DMS79 (cell line): ENCODE data around the gene IFT20.
A peak's percentile ranks its signal among the peaks of the same experiment; 100 is the strongest.
"Not testable (repeated sequence)": the region's sequence is repeated elsewhere in the genome, so short reads cannot be mapped to it uniquely, and the experiment has no call there.

ENCODE experiments used
- DNase-seq: peaks from one replicate; lab custom pipeline; 2025; lab: John Stamatoyannopoulos, UW

IFT20 gene

DNA sequence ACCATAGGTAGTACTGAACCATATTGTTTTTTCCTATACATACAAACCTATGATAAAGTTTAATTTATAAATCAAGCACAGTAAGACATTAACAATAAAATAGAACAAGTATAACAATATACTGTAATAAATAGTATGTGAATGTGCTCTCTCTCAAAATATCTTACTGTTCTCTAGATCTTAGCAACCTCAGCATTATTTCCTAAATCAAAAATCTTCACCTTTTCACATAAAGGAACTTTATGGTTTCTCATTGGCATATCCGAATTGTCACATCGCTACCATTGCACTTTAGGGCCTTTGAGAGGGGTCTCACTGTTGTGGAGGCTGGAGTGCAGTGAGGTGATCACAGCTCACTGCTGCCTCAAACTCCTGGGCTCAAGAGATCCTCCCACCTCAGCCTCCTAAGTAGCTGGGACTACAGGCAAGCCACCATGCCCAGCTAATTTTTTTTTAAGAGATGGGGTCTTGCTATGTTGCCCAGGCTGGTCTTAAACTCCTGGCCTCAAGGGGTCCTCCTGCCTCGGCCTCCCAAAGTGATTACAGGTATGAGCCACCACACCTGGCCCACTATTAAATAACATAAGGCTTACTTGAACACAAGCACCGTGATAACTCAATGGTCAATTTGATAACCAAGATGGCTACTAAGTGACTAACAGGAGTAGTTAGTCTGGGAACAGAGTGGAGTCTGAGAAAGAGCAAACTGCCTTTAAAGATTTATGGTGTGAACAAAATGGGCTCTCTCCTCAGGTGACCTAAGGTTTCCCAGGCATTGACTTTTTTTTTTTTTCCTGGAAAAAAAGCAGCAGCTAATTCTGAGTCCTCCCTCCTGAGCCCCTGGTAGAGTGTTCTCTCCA, 19.2 kb downstream of the IFT20 start:
- no peak for DNase-seq

DNA sequence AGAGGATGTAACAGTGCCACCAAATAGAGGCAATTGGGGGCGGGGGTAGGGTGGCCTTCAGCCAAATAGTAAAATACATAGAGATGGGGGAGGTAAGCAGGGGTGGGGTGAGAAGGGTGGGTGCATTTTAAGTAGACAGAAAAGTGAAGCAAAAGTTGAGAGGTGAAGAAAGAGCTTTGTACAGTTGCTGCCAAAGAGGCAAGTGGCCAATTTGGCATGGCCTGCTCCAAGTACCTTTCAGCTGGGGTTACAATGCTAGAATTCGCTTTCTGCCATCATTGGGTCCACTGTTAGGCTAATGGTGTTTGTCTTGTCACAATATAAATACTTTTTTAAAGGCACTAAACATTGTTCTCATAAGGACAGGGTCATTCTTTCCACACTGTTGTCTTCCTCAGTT, 21.4 kb downstream of the IFT20 start:
- no peak for DNase-seq

DNA sequence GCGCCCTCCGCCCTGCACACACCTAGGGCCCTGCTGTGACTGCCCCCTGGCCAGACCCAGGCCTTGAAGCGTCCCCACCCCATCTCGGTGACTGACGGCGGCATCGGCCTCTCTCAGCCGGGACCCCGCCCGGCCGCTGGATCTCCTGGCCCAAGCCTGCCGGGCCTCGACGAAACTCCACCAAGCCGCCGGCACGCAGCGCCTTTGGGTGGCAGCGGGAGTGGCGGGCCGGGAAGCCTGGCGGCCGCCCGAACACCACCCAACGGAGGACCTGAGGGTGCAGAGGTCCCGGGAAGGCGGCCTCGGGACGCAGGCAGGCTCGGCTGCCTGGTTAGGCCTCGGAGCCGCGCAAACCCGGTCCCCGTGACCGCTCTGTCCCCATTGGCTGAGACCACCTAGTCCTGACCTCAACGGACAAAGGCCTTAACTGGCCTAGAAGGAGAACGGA, 28.3 kb downstream of the IFT20 start:
- no peak for DNase-seq

GRCh38 chr17:28298449-28298848, 36.8 kb downstream of the IFT20 start:
- DNase-seq: no peak

DNA sequence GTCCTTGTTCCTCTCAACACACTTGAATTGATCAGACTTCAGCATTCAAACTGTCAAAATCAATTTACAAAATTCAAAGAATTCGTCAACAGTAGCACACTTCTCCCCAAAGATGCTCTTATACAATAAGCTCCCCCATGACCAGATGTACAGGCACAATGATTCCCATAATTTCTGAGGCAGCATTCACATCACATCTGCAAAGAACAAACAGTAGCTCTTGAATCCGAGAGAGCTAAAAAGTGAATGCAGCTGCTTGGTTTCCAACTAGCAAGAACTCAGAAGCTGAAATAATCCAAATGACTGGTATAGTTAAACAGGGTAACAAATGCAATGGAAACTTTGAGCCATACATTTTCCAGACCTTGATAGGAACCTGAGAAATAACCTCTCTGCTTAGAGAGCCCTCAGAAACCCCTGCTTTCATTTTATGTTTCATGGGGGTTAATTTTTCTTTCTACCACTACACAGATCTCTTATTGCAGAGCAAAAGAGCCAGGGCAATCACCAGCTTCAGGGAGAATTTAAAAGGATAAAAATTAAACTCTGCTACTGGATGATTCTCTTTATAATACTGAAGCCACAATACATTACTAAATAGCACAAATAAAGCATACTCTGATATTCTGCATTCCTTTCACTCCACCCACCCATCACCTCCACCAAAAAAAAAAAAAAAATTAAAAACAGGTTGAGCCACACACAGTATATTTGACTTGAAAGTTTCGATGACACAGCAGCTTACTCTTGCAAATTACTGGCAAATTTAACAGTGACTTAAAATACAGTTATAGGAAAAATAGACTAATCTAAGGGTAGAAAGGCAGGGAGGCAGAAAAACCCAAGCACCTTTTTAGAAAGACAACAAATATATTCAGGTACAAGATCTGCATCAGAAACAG, 39.3 kb downstream of the IFT20 start:
- no peak for DNase-seq

GRCh38 chr17:28293994-28294393, 41.3 kb downstream of the IFT20 start:
- DNase-seq: no peak

- not testable (repeated sequence) for DNase-seq
Observed at GRCh38 chr17:28292878-28293277, 42.4 kb downstream of the IFT20 start.

- no peak for DNase-seq
Observed at GRCh38 chr17:28291780-28292330, 43.4 kb downstream of the IFT20 start.

DNA sequence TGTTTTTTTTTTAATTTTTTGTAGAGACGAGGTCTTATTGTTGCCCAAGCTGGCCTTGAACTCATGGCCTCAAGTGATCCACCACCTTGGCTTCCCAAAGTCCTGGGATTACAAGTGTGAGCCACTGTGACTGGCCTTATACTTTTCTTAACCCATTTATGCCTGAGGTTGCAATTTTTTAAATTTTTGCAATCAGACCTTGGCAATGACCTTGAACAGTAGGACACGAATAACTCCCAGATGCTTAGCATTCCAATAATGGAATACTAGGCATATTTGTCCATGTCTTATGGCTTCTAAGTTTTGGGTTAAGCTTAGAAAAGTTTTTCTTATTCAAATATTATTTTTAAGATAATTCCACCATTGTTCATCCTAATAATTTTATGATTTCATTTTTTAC, 44.6 kb downstream of the IFT20 start:
- DNase-seq: no peak

GRCh38 chr17:28285965-28286364, 49.3 kb downstream of the IFT20 start:
- DNase-seq: no peak

GRCh38 chr17:28282596-28282995, 52.7 kb downstream of the IFT20 start:
- DNase-seq: peak; percentile 48

DNA sequence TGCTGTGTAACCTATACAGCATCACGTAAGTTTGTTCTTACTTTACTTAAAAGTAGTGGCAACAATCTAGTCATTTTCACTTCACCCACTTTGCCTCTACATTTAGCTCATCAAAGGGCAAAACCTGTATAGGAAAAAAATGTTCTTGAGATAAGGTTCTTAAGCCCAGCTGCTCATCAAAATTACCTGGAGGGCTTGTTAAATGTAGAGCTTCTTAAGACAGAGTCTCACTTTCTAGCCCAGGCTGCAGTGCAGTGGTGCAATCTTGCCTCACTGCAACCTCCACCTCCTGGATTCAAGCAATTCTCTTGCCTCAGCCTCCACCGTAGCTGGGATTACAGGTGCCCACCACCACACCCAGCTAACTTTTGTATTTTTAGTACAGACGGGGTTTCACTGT, 54.4 kb downstream of the IFT20 start:
- DNase-seq: no peak

DNA sequence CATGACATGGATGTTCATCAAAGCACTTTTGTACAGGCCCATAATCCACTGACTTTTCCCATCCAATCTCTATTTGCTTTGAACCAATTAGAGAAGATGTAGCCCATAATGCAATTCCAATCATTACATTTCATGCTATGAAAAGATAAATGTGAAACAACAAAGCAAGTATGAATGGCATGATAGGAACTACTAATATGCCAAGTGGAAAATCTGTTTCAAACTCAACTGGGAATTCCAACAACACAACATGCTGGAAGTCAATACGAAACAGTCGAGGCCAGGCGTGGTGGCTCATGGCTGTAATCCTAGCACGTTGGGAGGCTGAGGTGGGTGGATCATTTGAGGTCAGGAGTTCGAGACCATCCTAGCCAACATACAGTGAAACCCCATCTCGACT, 55.9 kb downstream of the IFT20 start:
- no peak for DNase-seq
